ENCODE measurements around the gene RTN4R.

Gene RTN4R

DNA sequence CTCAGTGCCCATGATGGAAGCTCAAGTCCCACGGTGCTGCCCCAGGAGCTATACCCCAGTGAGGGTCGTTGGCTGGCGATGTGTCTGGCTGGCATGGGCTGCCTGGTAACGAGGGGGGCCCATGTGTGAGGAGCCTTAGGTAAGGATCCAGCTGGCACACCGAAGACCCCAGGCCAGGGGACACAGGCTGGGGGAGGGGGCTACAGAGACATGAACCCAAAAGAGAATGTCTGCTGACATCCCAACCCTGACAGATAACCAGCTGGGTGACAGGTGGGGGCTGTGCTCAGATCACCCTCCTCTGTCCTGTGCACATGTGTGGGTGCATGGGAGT lies 39.2 kb downstream of the RTN4R start:
- DNase-seq (ENCODE audit: low spot score): no peak

DNA sequence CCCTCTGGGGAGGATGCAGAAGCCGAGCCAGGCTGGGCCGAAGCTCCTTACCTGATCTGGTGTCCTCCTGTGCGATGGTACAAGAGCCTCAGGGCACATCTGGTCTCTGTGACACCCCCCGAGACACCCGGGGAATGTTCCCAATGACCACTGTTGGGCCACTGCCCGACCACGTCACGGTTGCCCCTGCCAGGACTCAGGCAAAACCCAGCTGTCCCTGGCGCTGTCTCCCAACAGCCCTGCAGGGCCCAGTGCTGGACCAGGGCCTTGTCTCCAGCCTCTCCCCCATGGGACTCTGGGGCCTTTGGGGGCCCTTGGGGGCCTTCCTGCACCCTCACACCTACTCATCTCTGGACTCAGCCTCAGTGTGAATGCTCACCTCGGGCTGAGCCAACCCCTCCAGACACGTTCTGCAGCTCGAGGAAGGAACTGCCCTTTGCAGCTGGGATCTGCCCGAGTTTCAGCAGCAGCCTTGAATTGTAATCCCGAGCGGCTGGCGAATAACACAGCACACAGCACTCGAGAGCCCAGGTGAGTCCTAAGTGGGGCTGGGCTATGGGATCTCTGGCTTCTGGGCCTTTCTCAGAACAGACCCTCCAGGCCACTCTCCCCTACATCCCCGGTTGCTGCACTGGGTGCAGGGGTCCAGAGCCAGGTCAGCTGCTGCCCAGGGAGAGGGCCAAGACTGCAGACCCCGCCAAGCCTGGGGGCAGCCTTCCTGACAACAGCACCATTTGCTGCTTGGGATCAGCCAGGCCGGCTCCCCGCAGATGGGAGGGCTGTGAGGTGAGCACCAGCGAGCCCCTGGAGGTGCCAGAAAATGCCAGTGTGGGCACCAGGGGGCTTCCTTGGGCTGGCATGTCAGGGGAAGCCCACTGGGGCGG lies 39.8 kb downstream of the RTN4R start:
- DNase-seq (ENCODE audit: low spot score): no peak

DNA sequence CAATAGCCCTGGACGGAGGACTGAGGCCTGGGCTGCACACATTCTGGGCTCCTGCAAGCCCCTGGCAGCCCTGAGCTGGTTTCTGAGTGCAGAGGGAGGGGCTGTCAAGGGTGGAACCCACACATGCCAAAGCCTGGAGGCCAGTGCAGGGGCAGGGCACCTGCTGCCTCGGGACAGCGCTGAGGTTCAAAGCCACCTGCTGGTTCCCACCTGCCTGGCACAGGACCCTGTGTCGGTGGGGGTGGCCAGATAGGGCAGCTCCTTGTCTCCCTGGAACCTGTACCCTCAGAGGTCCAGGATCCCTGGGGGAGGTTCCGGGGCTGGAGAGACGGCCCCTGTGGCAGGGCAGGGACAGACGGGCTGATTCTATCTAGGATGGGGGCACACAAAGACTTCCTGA lies 40.8 kb downstream of the RTN4R start:
- DNase-seq (ENCODE audit: low spot score): no peak

DNA sequence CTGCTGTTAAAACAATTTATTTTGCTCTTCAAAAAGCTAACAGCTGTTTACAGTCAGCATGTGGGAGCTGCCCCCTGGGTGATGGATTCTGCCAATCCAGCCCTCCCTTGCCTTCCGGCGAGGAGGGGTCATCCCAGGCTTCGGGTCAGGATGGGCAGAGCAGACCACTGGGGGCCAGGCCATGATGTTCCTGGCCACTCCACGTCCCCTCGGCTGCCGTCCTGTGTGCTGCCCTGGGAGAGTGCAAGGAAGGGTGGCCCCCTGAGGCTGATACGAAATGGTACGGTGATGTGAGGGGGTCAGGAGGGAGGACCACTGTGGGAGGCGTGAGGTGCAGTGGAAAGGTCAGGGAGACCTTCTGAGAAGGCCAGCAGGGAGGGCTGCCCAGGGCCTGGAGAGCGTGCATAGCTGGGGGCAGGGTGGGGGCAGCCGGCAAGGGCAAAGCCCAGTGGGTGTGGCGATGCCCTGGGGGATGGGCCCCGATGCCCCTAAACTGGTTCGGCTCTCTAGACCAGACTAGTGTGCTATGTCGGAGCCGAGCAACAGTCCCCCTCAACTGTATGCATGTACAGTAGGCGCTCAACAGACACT lies 41.3 kb downstream of the RTN4R start:
- DNase-seq (ENCODE audit: low spot score): no peak

DNA sequence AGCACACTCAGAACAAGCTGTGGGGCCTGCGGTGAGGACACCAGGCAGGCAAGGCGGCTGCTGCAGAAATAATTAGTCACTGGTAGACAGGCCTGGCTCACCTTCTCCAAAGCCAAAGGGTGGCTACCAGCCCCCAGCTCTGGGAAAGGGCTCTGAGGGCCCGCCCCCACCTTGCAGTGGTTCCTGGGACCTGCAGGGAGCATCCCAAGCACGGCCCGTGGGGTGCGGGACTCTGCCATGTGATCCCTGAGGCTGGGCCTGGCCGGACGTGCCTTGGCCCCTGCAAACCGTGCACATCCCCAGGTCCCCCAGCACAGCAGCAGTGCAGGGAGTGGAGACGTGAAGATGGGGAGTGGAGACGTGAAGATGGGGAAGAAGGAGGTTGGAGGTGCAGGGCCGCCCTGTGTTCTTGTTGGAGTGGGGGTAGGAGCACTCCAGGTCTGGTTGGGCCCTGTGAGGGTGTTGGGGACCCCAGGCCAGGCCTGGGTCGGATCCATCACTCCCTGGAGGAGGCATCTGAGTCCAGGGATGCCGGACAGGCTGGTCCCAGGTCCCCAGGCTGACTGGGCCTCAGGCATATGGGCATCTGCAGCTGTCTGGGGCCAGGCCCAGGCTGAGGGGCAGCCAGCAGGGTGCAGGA lies 41.9 kb downstream of the RTN4R start:
- no peak for DNase-seq (ENCODE audit: low spot score)

DNA sequence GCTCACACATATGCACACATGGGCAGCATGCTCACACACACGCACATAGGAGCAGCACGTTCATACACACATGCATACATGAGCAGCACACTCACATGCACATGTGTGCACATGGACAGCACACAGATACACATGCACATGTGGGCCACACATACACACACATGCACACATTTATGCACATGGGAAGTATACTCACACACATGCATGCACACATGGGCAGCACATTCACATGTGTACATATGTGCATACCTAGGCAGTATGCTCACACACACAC lies 42.5 kb downstream of the RTN4R start:
- DNase-seq (ENCODE audit: low spot score): no peak

DNA sequence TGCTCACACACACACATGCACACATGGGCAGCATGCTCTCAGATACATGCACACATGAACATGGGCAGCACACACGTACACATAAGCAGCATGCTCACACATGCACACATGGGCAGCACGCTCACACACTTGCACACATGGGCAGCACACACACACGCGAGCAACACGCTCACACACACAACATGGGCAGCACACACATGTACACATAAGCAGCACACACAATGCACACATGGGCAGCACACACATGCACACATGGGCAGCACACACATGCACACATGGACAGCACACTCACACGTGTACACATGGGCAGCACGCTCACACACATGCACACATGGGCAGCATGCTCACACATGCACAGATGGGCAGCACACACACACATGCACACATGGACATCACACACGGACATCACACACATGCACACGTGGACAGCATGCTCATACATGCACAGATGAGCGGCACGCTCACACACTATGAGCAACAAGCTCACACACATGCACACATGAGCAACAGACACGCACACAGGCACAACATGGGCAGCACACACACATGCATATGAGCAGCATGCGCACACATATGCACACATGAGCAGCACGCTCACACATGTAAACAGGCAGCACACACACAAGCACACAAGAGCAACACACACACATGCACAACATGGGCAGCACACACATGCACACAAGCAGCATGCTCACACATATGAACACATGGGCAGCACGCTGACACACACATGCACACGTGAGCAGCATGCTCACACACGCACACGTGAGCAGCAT lies 43.0 kb downstream of the RTN4R start:
- no peak for DNase-seq (ENCODE audit: low spot score)

DNA sequence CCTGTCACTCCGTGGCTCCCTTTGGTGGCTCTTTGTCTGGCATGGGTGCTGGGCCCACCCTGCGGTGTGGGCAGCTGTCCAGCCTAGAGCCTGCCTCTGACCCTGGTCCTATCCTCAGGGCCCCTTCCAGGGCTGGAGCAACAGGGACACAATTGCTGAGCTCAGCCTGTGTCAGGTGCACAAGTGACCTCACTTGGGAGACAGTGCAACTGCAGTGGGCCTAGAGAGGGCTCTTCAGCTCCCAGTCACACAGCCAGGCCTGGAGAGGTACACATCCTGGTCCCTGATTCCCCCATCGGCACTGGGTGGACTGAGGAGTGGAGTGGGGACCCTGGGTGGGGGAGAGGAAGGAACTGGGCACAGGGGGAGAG lies 43.9 kb downstream of the RTN4R start:
- no peak for DNase-seq (ENCODE audit: low spot score)

DNA sequence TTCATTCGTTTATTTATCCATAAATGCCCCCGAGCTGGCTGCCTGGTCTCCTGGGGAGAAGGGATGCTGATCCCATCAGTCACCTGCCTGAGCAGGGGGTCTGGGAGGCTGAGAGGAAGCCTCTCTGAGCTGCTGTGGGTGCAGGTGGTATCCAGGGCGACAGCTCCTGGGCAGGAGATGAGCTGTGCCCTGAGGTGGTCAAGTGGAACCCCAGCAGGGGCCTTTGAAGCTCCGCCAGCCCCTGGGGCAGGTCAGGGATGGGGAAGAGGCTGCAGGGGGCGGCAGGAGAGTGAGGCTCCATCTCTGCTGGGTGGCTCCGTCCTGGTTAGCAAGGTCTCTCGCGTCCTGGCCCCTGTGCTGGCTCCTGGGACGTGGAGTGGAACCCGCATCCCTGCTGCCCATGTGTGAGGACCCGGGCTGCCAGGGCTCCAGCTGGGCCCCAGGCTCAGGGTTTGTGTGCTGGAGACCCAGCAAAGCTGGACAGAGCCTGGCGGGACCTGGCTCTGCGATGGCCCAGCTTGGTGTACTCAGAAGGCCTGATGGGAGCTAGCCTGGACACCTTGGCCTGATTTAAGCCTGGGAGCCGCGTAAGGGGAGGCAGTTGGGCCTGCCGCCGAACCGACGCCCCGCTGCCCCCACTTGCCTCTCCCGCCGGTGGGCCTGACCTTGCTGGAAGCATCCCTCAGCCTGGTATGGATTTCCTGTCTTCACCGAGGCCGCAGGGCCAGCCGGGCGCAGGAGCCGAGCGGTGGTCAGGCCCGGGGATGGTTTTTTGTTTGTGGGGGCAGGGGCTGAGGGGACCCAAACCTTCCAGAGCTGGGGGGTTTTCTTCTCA lies 44.5 kb downstream of the RTN4R start:
- DNase-seq (ENCODE audit: low spot score): no peak

DNA sequence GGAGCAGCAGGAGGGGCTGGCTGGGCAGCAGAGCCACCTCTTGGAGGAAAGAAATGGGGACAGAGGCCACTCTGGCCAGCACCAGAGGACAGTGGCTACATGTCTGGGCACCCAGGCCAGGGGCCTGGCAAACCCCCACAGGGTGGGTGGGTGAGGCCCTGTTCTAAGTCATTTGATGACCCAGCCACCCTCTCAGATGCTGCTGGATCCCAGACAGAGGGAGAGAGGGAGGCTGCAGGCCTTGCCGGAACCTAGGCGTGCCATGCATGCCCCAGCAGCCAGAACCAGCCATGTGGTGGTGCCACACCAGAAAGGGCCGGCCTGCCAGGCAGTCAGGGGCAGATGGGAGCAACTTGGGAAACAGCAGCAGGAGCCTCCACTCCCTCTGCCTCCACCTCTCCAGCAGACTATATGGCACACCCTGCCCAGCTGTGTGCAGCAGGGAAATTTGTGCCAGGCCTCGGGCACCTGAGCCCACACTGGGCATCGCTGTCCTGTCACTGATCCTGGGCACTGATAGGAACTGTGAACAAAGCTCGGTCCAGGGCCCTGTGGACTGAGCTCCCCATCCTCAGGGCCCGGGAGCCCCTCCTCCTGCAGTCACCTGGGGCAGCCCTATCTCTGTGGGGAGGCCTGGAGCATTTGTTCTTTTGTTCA lies 45.2 kb downstream of the RTN4R start:
- DNase-seq (ENCODE audit: low spot score): no peak

DNA sequence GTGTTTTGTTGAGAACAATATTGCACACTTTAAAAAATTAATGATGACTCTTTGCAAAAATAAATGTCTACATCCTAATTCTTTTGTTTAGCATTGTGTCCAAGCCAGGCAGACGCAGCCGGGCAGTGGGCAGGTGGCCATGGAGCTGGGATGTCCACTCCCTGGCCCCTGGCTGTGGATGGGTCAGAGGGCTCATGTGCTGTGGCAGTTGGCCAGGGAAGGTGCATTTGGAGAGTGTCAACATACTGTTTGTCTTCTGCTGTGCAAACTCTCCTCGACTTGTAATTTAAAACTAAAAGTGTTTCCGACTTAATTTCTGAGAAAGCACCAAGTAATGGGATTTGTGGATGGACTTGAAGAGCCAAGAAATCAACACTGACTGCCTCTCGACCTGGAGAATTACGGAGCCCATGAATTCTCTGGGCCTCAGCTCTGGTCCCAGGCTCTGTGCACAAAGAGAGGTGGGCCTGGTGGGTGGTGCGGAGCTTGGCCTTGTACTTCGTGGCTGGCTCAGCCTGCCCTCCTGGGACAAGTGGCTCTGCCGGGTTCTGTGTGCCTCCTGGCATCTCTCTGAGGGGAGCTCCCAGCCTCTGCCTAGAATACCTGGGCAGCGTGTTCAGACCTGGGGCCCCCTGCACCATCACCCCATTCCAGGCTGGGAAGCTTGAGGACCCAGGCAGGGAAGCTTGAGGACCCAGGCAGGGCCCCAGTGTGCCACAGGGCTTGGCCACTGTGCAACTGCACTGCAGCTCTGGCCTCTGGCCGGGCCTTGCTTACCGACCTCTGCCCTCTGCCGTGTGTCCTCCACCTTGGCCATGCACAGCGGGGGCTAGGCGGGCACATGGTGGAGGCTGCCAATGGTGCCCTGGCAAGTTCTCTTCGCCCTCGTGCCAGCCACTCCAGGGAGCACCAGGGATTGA lies 46.4 kb downstream of the RTN4R start:
- no peak for DNase-seq (ENCODE audit: low spot score)

DNA sequence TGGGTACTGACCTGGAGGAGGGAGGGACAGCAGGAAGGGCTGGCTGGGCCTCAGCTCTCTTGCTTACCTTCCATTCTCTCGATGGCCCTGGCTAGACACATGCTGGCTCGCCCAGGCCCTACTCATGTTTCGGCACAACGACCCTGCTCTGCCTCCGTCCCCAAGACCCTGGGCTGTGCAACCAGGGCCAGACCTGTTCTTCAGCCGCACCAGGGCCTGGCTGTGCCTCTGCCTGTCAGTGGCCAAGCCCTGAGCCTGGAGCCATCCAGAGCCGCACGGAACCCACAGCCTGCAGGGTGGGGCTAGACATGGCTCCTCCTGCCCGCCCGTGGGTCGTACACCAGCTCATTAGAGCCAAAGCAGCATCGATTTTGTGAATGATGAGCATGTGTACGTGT lies 47.5 kb downstream of the RTN4R start:
- DNase-seq (ENCODE audit: low spot score): no peak

DNA sequence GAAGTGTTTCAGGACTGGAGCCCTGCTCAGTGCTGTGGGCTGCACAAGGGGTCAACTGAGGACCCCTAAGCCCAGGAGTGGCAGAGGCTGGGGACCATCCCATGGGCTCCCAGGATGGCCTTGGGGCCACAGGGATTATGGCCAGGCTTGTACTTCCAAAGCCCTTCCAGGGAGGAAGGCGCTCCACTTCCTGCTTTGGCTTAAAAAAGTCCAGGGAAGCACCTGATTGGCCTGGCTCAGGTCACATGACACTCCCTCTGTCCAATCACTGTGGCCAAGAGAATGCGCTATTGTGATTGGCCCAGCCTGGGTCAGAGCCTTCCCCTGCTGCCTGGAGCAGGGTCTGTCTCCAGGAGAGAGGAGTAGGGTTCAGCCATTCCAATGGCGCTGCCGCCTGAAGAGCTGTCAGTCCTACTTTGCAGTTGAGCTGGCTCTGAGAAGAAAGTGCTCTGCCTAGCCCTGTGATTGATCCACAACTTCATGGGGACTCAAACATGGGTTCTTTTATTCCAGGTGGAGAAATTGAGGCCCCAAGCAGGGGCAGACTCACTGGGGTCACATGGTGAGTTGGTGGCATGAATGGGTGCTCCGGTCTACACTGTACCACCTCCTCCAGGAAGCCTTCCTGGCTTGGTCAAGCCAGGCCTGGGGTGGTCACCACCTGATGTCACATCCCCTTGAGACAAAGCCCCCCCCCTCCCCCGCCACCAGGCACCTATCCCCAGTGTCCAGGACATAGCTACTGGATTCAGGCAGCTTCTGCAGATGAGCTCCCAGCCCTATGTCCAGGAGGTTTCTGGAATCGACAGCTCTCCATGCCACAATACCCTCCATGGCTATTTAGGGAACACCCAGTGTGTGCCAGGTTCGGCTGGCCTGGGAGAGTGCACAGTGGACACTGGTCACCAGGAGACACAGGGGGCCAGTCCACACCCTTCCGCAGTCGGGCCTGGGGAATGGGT lies 48.2 kb downstream of the RTN4R start:
- DNase-seq (ENCODE audit: low spot score): no peak

DNA sequence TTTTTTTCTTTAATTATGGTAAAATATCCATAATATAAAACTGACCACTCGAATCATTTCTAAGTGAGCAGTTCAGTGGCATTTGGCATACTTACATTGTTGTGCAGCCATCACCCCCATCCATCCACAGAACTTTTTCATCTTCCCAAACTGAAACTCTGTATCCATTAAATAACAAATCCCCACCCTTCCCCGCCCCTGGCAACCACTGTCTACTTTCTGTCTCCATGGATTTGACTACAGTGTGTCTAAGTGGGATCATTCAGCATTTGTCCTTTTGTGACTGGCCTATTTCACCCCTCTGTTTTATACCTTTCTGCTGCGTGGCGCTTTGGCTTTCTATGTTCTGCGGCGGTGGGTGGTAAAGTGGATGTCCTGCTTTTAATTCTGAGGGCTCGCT lies 49.1 kb downstream of the RTN4R start:
- DNase-seq (ENCODE audit: low spot score): no peak

DNA sequence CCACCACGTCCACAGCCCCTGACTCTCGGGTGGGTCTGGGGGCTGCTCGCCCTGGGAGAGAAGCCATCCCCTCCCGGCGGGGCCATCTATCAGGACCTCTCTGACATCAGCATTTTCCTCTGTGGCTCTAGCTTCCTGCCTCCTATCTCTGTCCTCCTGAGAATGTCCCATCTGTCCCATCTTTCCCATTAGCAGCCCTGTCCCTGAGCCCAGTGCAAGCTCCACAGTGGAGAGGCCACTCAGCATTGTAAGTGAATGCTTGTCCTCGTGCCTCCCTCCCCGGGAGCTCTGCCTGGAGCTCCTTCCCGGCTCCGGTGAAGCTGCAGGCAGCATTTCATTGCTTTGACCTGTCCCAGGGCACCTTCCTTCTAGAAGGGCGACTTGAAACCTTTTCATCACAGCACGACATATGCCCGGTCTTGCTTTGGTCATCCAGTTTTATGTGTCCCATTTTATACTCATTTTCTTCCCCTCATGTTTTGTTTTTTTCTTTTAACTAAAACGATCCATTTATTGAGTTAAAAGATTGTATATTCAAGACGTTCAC lies 49.7 kb downstream of the RTN4R start:
- no peak for DNase-seq (ENCODE audit: low spot score)

DNA sequence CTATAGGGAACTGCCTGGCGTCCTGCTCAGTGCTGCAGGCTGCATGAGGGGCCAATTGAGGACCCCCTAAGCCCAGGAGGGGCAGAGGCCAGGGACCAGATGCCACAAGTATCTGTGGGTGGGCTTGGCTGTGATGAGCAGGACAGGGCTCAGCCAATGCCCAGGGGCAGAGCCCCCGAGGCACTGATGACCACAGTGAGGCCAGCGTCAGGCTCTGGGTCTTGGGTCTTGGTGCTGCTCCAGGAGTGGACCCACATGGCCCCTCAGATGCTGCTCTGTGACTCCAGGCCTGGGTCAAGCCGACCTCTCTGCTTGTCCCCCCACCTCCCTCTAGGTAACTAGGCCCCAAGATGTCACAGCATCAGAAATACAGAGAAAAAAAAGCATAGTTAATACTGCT lies 50.6 kb downstream of the RTN4R start:
- DNase-seq (ENCODE audit: low spot score): no peak

DNA sequence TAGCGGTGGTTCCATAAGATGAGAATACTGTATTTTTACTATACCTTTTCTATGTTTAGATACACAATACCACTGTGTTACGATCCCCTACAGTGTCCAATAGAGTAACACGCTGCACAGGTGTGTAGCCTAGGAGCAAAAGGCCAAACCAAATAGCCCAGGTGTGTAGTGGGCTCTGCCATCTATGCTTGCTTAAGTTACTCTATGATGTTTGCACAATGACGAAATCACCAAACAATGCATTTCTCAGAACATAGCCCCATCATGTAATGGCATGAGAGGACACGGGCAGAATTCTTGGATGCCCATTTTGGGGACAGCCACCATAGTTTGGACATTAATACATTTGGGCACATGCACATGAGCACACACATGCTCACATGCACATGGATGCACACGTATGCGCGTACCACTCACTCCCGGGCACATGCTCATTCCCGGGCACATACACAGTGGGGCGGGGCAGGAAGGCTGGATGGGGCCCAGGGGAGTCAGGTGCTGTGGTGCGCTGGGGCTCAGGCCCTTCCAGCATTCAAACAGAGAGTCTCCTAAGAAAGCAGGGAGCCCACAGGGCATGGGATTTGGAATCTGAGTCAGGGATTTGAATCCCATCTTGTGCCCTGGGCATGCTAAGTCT lies 51.1 kb downstream of the RTN4R start:
- no peak for DNase-seq (ENCODE audit: low spot score)

DNA sequence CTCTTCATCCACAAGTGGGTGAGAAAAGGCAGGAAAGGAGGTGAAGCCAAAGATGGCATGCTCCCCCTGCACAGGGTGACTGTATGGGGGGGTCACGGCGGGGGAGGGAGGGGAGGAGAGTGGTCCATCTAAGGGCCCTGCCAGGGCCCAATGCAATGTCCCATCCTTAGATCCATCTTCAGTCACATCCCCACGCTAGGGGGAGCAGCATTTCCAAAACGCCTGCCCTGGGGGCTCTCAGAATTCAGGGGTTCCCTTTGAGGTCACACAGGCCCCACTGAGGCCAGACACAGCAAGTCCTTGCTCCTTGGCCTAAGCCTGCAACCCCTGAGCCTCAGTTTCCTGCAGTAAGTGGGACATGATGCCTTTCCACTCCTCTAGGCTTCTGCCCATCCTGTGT lies 52.4 kb downstream of the RTN4R start:
- DNase-seq (ENCODE audit: low spot score): no peak

DNA sequence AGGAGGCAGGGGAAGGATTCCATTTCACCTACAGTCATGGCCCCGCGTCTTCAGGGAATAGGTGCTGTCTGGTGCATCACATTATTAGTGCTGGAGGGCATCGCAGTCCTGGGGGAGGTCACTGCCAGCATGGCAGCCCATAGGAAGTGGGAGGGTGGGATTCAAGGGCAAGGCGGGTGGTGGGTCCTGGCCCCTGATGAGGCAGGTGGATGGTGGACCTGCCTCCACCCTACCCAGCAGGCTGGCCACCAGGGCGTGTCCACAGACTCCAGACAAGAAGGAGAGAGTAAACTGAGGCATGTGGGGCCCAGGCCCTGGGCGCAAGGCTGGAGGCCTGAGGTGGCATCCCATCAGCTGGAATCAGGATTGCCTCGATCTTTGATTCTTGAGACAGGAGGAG lies 53.3 kb downstream of the RTN4R start:
- DNase-seq (ENCODE audit: low spot score): no peak
